Ovary (tissue), 9 donors: ENCODE results near the gene ENOSF1. TPM values are rescaled to one million over a fixed set of nuclear protein-coding genes. Genes with fewer than 3 reads are reported as not detected.
A peak's percentile ranks its signal among the peaks of the same experiment; 100 is the strongest.

Source experiments
- DNase-seq, 5 donors: peaks; one replicate each; pipeline ENCODE4 v3.0.0-alpha.2; 2019 to 2020
- H3K27ac ChIP-seq, 2 donors: fragments of 200-600 bp; one replicate each; pipeline versions ENCODE4 v1.5.1 to v1.8.0; 2019 to 2022
- H3K27me3 ChIP-seq: fragments of 200-600 bp; one replicate; pipeline ENCODE4 v1.8.0; 2022
- H3K36me3 ChIP-seq: fragments of 200-600 bp; sonication (generic); one replicate; pipeline ENCODE4 v1.5.1; 2019
- H3K4me1 ChIP-seq: one replicate; pipeline ENCODE4 v1.8.1; 2013; ENCODE audit warnings: mild to moderate bottlenecking, moderate library complexity; ENCODE audit not compliant: insufficient read depth
- H3K4me3 ChIP-seq: fragments of 200-600 bp; sonication (generic); one replicate; pipeline ENCODE4 v1.5.1; 2017
- H3K9me3 ChIP-seq, 2 donors: fragments of 200-600 bp in 1 of 2; sonication (generic) in 1 of 2; one replicate each; pipeline versions ENCODE4 v1.5.1 to v1.8.1; 2013 to 2019; ENCODE audit warnings: mild to moderate bottlenecking in 1 of 2, moderate library complexity in 1 of 2
- EP300 ChIP-seq: sonication (generic); formaldehyde crosslinking; IDR thresholded peaks from one replicate; pipeline ENCODE4 v1.6.1; 2017; ENCODE audit warnings: antibody characterized with exemption
- POLR2A ChIP-seq: fragments of 450-650 bp; IDR thresholded peaks from one replicate; pipeline ENCODE4 v1.6.1; 2017; ENCODE audit warnings: antibody characterized with exemption, mild to moderate bottlenecking, moderate library complexity
- WGBS, 3 donors: extraction: QIAGEN DNeasy Blood & Tissue Kit in 1 of 3; methylation state at CpG; one replicate each; pipeline versions ENCODE4 v1.1.5 to v1.1.7; 2013 to 2017; 5-methylcytosine and 5-hydroxymethylcytosine counted together
- intact Hi-C, 4 donors: fragments of 100-400 bp; cut with DNase I; formaldehyde crosslinking; loops; one replicate each; pipeline versions ENCODE4 v1.11.0 to v1.15.1; 2022 to 2023
- polyA plus RNA-seq, 2 donors: library from polyadenylated mRNA; stranded (reverse); fragments of 200-250 nt in 1 of 2; fragments of 350-450 nt in 1 of 2; fragmentation: Illumina TruSeq in 1 of 2; extraction: RNeasy Lipid Tissue Mini Kit (QIAGEN cat#74804) in 1 of 2; gene quantifications; one replicate each; pipeline ENCODE4 v1.2.3, GENCODE V29; 2013 to 2014
- total RNA-seq, 7 donors: library from RNA; depleted of rRNA in 2 of 7; stranded (reverse); fragments of >200 nt in 2 of 7; fragmentation: NEBNext Ultra II Directional in 3 of 7; extraction: Animal tissue kit (Norgen Biotek cat#: 25700) in 3 of 7; gene quantifications; one replicate each; pipeline versions ENCODE4 v1.1.0 to v1.2.4, GENCODE V29; 2016 to 2023
- TF ChIP-seq, protein P1 (sequence below), 3 donors: fragments of 450-650 bp in 2 of 3; fragments of 200-600 bp in 1 of 3; IDR thresholded peaks; one replicate each; pipeline versions ENCODE4 v1.5.1 to v1.8.0; 2016 to 2022; ENCODE audit warnings: antibody characterized with exemption in 3 of 3, mild to moderate bottlenecking in 1 of 3
- donor health status: DM: no; HTN: no; CAD: no; lungs with moderate emphysema.
- donor health status: DM: no; HTN: no; CAD: no.
- donor health status: Bipolar disorder and iron deficiency.
- donor health status: DM: yes; HTN: yes; CAD: no.
- donor health status: DM: no; HTN: no; CAD: no.
- donor health status: DM: yes; HTN: yes; CAD: no.

ENOSF1 gene
- total and polyA plus RNA-seq, 9 donors = 29.2 to 94.9 (median 53.0) TPM

DNA sequence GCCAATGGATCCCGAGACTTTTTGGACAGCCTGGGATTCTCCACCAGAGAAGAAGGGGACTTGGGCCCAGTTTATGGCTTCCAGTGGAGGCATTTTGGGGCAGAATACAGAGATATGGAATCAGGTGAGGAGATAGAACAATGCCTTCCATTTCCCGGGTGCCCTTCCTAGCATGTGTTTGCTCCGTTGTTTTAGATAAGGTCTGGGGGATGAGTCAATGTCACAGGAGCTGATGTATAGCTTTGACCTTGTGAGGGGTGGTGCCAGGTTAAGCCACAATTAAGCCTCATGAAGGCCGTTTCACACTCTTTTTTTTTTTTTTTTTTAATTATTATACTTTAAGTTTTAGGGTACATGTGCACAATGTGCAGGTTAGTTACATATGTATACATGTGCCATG is 50.2 kb downstream of the ENOSF1 start:
- peaks cover 3% of the 10 kb centered on the region for H3K4me1 ChIP-seq
- TF ChIP-seq POLR2A (no peak), EP300 (no peak)
- TF ChIP-seq, protein P1, sequence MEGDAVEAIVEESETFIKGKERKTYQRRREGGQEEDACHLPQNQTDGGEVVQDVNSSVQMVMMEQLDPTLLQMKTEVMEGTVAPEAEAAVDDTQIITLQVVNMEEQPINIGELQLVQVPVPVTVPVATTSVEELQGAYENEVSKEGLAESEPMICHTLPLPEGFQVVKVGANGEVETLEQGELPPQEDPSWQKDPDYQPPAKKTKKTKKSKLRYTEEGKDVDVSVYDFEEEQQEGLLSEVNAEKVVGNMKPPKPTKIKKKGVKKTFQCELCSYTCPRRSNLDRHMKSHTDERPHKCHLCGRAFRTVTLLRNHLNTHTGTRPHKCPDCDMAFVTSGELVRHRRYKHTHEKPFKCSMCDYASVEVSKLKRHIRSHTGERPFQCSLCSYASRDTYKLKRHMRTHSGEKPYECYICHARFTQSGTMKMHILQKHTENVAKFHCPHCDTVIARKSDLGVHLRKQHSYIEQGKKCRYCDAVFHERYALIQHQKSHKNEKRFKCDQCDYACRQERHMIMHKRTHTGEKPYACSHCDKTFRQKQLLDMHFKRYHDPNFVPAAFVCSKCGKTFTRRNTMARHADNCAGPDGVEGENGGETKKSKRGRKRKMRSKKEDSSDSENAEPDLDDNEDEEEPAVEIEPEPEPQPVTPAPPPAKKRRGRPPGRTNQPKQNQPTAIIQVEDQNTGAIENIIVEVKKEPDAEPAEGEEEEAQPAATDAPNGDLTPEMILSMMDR (IDR thresholded peaks at IDR 0.05) = no peak
- no peaks in the 10 kb centered on the region for H3K9me3 ChIP-seq
- DNase-seq = no peak
- H3K4me3 ChIP-seq = no peak overlapping the region
- WGBS, 3 donors = 85 to 94% (median 92%) methylated on average over 4 of the region's 4 CpGs
- intact Hi-C loops = no loop called here
- no peaks in the 10 kb centered on the region for H3K36me3 ChIP-seq
- H3K27me3 ChIP-seq = no peaks in the 10 kb centered on the region
- no peak overlapping the region for H3K27ac ChIP-seq

DNA sequence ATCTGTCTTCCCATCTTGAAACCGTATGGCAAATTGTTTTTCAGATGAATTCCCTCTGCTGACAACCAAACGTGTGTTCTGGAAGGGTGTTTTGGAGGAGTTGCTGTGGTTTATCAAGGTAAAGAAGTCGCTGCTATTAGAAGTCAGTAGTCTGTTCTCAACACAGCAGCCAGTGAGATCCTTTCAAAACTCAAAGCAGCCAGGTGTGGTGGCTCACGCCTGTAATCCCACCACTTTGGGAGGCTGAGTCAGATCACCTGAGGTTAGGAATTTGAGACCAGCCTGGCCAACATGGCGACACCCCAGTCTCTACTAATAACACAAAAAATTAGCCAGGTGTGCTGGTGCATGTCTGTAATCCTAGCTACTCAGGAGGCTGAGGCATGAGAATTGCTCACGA is 52.8 kb downstream of the ENOSF1 start:
- no peaks in the 10 kb centered on the region for H3K36me3 ChIP-seq
- 87 to 90% (median 89%) methylated on average over 6 of the region's 6 CpGs for WGBS, 3 donors
- TF ChIP-seq POLR2A (no peak), EP300 (no peak)
- TF ChIP-seq, protein P1 (IDR thresholded peaks at IDR 0.05) = no peak
- DNase-seq = no peak
- intact Hi-C loops = loop anchor here in 1 of 4 donors (10.0 kb wide), 1 partner anchor 575 kb away; no protein-coding TSS in a partner anchor
- no peak overlapping the region for H3K27ac ChIP-seq
- no peak overlapping the region for H3K4me3 ChIP-seq
- no peaks in the 10 kb centered on the region for H3K27me3 ChIP-seq
- peaks cover 3% of the 10 kb centered on the region for H3K4me1 ChIP-seq
- H3K9me3 ChIP-seq = no peaks in the 10 kb centered on the region

DNA sequence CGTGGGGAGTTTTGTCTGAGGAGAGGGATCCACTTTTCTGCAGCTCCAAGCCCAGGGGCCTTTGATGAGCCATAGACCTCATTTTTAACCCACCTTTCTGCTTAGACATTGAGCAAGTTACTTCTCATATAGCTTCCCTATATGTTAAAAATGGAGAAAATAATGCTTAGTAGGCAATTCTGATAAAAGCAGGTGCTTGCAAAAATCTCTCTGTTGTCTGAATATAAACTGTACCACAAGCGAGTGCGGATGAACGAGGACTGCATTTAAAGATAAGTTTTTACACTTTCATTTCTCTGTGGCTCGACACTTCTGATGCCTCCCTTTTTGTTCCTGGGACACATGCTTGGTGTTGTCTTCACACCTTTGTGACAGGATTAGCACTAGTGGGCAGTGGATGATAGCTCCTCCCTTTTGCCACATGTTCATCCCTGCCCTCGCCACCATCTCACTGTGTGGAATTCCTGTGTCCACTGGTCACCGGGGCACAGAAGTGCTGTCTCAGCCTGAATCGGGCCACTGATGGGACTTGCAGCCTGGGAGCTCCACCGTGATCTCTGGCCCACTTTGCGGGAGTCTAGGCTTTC is 53.4 kb downstream of the ENOSF1 start:
- Histone ChIP-seq H3K4me1 (peaks cover 3% of the 10 kb centered on the region), H3K9me3 (no peaks in the 10 kb centered on the region), H3K4me3 (no peak overlapping the region), H3K27ac (no peak overlapping the region), H3K36me3 (no peaks in the 10 kb centered on the region), H3K27me3 (no peaks in the 10 kb centered on the region)
- WGBS, 3 donors = 75 to 85% (median 76%) methylated on average over 10 of the region's 10 CpGs
- intact Hi-C loops = loop anchor here in 1 of 4 donors (10.0 kb wide), 1 partner anchor 576 kb away; no protein-coding TSS in a partner anchor
- no peak for DNase-seq
- TF ChIP-seq, protein P1 (IDR thresholded peaks at IDR 0.05) = no peak
- no peak for TF ChIP-seq POLR2A
- TF ChIP-seq EP300 = no peak

DNA sequence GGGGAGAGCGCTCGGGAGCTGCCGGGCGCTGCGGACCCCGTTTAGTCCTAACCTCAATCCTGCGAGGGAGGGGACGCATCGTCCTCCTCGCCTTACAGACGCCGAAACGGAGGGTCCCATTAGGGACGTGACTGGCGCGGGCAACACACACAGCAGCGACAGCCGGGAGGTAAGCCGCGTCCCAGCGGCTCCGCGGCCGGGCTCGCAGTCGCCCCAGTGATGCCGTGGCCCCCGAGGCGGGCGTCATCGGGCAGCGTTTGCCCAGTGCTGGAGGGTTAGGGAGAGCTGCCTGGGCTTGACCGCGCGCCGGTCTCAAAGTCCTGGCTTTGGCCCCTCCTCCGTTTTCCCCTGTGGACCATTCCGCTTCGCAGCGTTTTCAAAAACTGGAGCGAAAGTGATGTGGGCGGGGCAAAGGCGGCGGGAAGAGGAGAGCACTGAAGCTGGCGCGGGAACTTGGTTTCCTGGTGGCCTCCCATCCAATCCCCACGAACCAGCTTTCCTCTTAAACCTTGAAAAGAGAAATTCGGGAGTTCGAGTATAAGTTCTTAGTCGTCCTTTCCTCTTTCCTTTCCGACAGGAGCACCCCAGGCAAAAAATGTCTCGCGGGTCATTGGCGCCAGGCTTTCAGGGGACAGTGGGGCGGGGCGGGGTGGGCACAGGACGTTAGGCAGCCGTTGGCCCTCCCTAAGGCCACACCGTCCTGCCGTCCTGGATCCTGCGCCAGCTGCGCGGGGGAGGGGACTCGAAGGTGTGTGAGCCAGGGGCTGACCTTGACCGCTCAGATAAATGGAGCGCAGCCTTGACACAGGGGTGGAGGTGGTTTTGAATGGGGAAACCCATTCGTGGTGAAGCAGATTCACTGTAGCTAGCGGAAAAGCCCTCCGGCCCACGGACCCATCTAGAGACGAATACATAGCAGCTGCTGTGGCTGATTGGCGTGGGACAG is 54.2 kb downstream of the ENOSF1 start:
- H3K9me3 ChIP-seq = no peaks in the 10 kb centered on the region
- H3K4me1 ChIP-seq = peaks cover 3% of the 10 kb centered on the region
- TF ChIP-seq, protein P1 (IDR thresholded peaks at IDR 0.05) = no peak
- TF ChIP-seq EP300 = no peak
- intact Hi-C loops = loop anchor here in 1 of 4 donors (10.0 kb wide), 1 partner anchor 577 kb away; no protein-coding TSS in a partner anchor
- peak; percentile 75 to 88 (median 81) for DNase-seq
- no peaks in the 10 kb centered on the region for H3K27me3 ChIP-seq
- H3K27ac ChIP-seq = no peak overlapping the region
- WGBS, 3 donors = 1 to 2% (median 1%) methylated on average over 61 to 72 of the region's 72 CpGs
- peak overlapping the region; percentile 59 for H3K4me3 ChIP-seq
- H3K36me3 ChIP-seq = no peaks in the 10 kb centered on the region
